Small intestine (tissue), 7 donors: ENCODE measurements around the gene NFXL1. TPM values are rescaled to one million over a fixed set of nuclear protein-coding genes. Genes with fewer than 3 reads are reported as not detected.

Experiments used
- DNase-seq, 2 donors: peaks; one replicate each; pipeline versions ENCODE4 v3.0.0 to v3.0.0-alpha.2; 2013
- FAIRE-seq: peaks from 2 replicates; lab custom pipeline; 2012; peaks lifted over from hg19 to GRCh38; lab: Jason Lieb, UNC
- H3K27ac ChIP-seq, 3 donors: one replicate each; pipeline ENCODE4 v1.5.1; 2013; ENCODE audit warnings: low read length in 2 of 3, mild to moderate bottlenecking in 2 of 3, control low read depth in 1 of 3, inconsistent platforms in 1 of 3, low read depth in 1 of 3, moderate library complexity in 1 of 3
- H3K27me3 ChIP-seq, 3 donors: one replicate each; pipeline ENCODE4 v1.6.1; 2013; ENCODE audit warnings: low read length in 3 of 3, inconsistent platforms in 1 of 3; ENCODE audit not compliant: control insufficient read depth in 3 of 3, insufficient read depth in 3 of 3
- H3K36me3 ChIP-seq, 3 donors: one replicate each; pipeline ENCODE4 v1.6.1; 2013; ENCODE audit warnings: low read length in 3 of 3, inconsistent platforms in 1 of 3, low read depth in 1 of 3, mild to moderate bottlenecking in 1 of 3, moderate library complexity in 1 of 3; ENCODE audit not compliant: control insufficient read depth in 3 of 3, insufficient read depth in 2 of 3
- H3K4me1 ChIP-seq, 3 donors: one replicate each; pipeline ENCODE4 v1.6.1; 2013; ENCODE audit warnings: low read length in 2 of 3, inconsistent platforms in 1 of 3, low read depth in 1 of 3, mild to moderate bottlenecking in 1 of 3, moderate library complexity in 1 of 3; ENCODE audit not compliant: control insufficient read depth in 3 of 3, insufficient read depth in 2 of 3
- H3K4me3 ChIP-seq, 3 donors: one replicate each; pipeline ENCODE4 v1.5.1; 2013; ENCODE audit warnings: low read length in 3 of 3, control low read depth in 1 of 3, inconsistent platforms in 1 of 3, low read depth in 1 of 3, mild to moderate bottlenecking in 1 of 3, moderate library complexity in 1 of 3
- H3K9me3 ChIP-seq, 2 donors: one replicate each; pipeline ENCODE4 v1.6.1; 2013; ENCODE audit warnings: low read depth in 1 of 2, low read length in 1 of 2; ENCODE audit not compliant: control insufficient read depth in 2 of 2, insufficient read depth in 1 of 2
- WGBS, 3 donors: extraction: QIAGEN DNeasy Blood & Tissue Kit; methylation state at CpG; one replicate each; pipeline ENCODE4 v1.1.7; 2013; 5-methylcytosine and 5-hydroxymethylcytosine counted together
- polyA plus RNA-seq, 4 donors: library from polyadenylated mRNA; stranded (reverse) in 3 of 4; unstranded in 1 of 4; fragments of 200-250 nt in 3 of 4; fragments of 120-200 nt in 1 of 4; gene quantifications; one replicate each; pipeline versions ENCODE4 v1.2.1 to v1.2.3, GENCODE V29; 2013
- donor health status: healthy with polysubstance abuse.
- donor health status: control.
- donor health status: control.
- donor health status: Bipolar disorder and iron deficiency.
- donor health status: healthy.

Gene NFXL1
- polyA plus RNA-seq, 4 donors, result 4.6 to 15.1 (median 6.3) TPM

DNA sequence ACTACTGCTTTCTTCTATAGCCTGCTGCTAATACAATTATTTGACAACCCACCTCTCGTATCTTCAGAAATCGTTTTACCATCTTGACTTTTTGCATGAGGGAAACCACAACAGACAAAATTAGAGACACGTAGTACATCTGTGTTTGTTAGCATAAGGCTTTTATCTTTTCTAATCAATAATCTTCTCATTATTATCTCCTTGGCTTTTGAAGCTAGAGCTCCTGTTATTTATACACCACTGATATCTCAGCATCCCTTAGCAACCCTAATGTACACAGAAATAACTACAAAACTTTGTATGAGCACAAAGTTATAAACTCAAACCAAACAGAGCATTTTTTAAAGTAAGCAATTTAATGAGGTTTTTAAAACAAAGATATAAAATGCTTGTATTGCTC, 116.2 kb downstream of the NFXL1 start:
- Histone ChIP-seq H3K9me3 (no peaks in the 10 kb centered on the region), H3K36me3 (no peaks in the 10 kb centered on the region), H3K4me1 (no peaks in the 10 kb centered on the region), H3K4me3 (no peak overlapping the region), H3K27ac (no peak overlapping the region), H3K27me3 (no peaks in the 10 kb centered on the region)
- FAIRE-seq (no peak), DNase-seq (no peak)
- 22 to 35% (median 25%) methylated on average over 3 of the region's 3 CpGs for WGBS, 3 donors

Other genes starting within 250 kb of the NFXL1 start
- gene CORIN, start 76.5 kb downstream of the NFXL1 start, polyA plus RNA-seq, result under 1 TPM in 2 of 4 donors, not detected in 2; 0.04 to 0.16 TPM
- 10 to 100 TPM in 1 of 4 donors, 1 to 10 TPM in 3; 1.4 to 10.5 (median 6.1) TPM for gene CNGA1, start 102.1 kb upstream of the NFXL1 start, polyA plus RNA-seq
- gene NIPAL1, start 102.2 kb upstream of the NFXL1 start, polyA plus RNA-seq, result 10 to 100 TPM in 1 of 4 donors, 1 to 10 TPM in 3; 2.2 to 37.4 (median 4.4) TPM
- 1 to 10 TPM in 2 of 4 donors, under 1 TPM in 2; 0.54 to 3.4 (median 1.0) TPM for gene TXK, start 219.7 kb upstream of the NFXL1 start, polyA plus RNA-seq